ENCODE results near the gene EAF1. TPM values are rescaled to one million over a fixed set of nuclear protein-coding genes. Genes with fewer than 3 reads are reported as not detected.

EAF1 gene
- total and polyA plus RNA-seq, 2 experiments from 2014 or later: 9.4 to 45.4 TPM

- H3K27ac Mint-ChIP-seq: no peak overlapping the region
- no peak overlapping the region for H3K4me3 Mint-ChIP-seq
- DNase-seq (ENCODE audit: low spot score): no peak
- no peak overlapping the region for H3K27ac ChIP-seq (ENCODE audit: low read depth)
- H3K36me3 Mint-ChIP-seq (ENCODE audit: low read depth): peaks cover 75% of the 10 kb centered on the region
- no peaks in the 10 kb centered on the region for H3K27me3 Mint-ChIP-seq (ENCODE audit: insufficient read depth, low read depth, poor library complexity)
- no peak overlapping the region for H3K4me3 ChIP-seq
- H3K9me2 ChIP-seq (ENCODE audit: insufficient read depth): no peaks in the 10 kb centered on the region
- no peaks in the 10 kb centered on the region for H3K9me3 Mint-ChIP-seq
- H3K4me1 Mint-ChIP-seq: no peaks in the 10 kb centered on the region
- peaks cover 60% of the 10 kb centered on the region for H3K36me3 ChIP-seq (ENCODE audit: insufficient read depth)
- no peaks in the 10 kb centered on the region for H3K4me1 ChIP-seq (ENCODE audit: insufficient read depth)
- H4K20me1 ChIP-seq (replicated peaks; ENCODE audit: insufficient read depth): peaks cover 6% of the 10 kb centered on the region
- TF ChIP-seq ETS1 (IDR thresholded peaks at IDR 0.05): no peak
- TF ChIP-seq NANOG (IDR thresholded peaks at IDR 0.05; ENCODE audit: borderline replicate concordance): no peak
- TF ChIP-seq ZNF462 (CRISPR knock-in tag; IDR thresholded peaks at IDR 0.05): no peak
- TF ChIP-seq ZNF114 (CRISPR knock-in tag; IDR thresholded peaks at IDR 0.05): no peak
- no peaks in the 10 kb centered on the region for H3F3A ChIP-seq (replicated peaks; ENCODE audit: low read depth)
- H3K4me2 ChIP-seq: no peak overlapping the region
- ATAC-seq: no peak
- no peaks in the 10 kb centered on the region for H3K27me3 ChIP-seq (ENCODE audit: insufficient read depth)
- no peak overlapping the region for H2AFZ ChIP-seq
- no peaks in the 10 kb centered on the region for H3K79me2 ChIP-seq (replicated peaks; ENCODE audit: insufficient read depth)
Observed at GRCh38 chr3:15438983-15439382, 11.6 kb downstream of the EAF1 start.

- H2AFZ ChIP-seq: no peak overlapping the region
- no peaks in the 10 kb centered on the region for H3F3A ChIP-seq (replicated peaks; ENCODE audit: low read depth)
- no peak overlapping the region for H3K27ac Mint-ChIP-seq
- H3K4me3 ChIP-seq: no peak overlapping the region
- no peaks in the 10 kb centered on the region for H3K27me3 Mint-ChIP-seq (ENCODE audit: insufficient read depth, low read depth, poor library complexity)
- H3K4me3 Mint-ChIP-seq: no peak overlapping the region
- H3K9me3 Mint-ChIP-seq: no peaks in the 10 kb centered on the region
- H3K36me3 ChIP-seq (ENCODE audit: insufficient read depth): peaks cover 57% of the 10 kb centered on the region
- no peaks in the 10 kb centered on the region for H3K9me2 ChIP-seq (ENCODE audit: insufficient read depth)
- no peak overlapping the region for H3K4me2 ChIP-seq
- H3K36me3 Mint-ChIP-seq (ENCODE audit: low read depth): peaks cover 70% of the 10 kb centered on the region
- no peak for DNase-seq (ENCODE audit: low spot score)
- H4K20me1 ChIP-seq (replicated peaks; ENCODE audit: insufficient read depth): peaks cover 6% of the 10 kb centered on the region
- no peak overlapping the region for H3K27ac ChIP-seq (ENCODE audit: low read depth)
- no peaks in the 10 kb centered on the region for H3K4me1 Mint-ChIP-seq
- H3K79me2 ChIP-seq (replicated peaks; ENCODE audit: insufficient read depth): no peaks in the 10 kb centered on the region
- no peaks in the 10 kb centered on the region for H3K27me3 ChIP-seq (ENCODE audit: insufficient read depth)
- ATAC-seq: no peak
- no peaks in the 10 kb centered on the region for H3K4me1 ChIP-seq (ENCODE audit: insufficient read depth)
- TF ChIP-seq ZNF462 (CRISPR knock-in tag; IDR thresholded peaks at IDR 0.05): no peak
Observed at GRCh38 chr3:15439476-15439875, 12.1 kb downstream of the EAF1 start.
